HAP-1 (cell line): ENCODE data around the gene RPL12.

Source experiments
- DNase-seq, 2 experiments: peaks; one replicate each; pipeline ENCODE4 v3.0.0-alpha.2; 2016 to 2020; ENCODE audit warnings: low spot score in 2 of 2
- H3K27me3 ChIP-seq: fragments of 250-450 bp; sonication (Bioruptor Pico); 2 replicates; pipeline ENCODE4 v1.5.1; 2020; ENCODE audit warnings: low read depth, mild to moderate bottlenecking, moderate library complexity
- H3K36me3 ChIP-seq: fragments of 250-450 bp; sonication (Bioruptor Pico); replicated peaks from 2 replicates; pipeline ENCODE4 v1.5.1; 2020; ENCODE audit warnings: mild to moderate bottlenecking
- H3K4me1 ChIP-seq: fragments of 250-450 bp; sonication (Bioruptor Pico); 2 replicates; pipeline ENCODE4 v1.5.1; 2020; ENCODE audit warnings: mild to moderate bottlenecking
- H3K4me3 ChIP-seq: fragments of 250-450 bp; sonication (Bioruptor Pico); 2 replicates; pipeline ENCODE4 v1.5.1; 2020; ENCODE audit warnings: mild to moderate bottlenecking, moderate library complexity
- H3K9me3 ChIP-seq: fragments of 250-450 bp; sonication (Bioruptor Pico); 2 replicates; pipeline ENCODE4 v1.5.1; 2020; ENCODE audit warnings: mild to moderate bottlenecking, moderate library complexity
- in situ Hi-C: fragments of 300-500 bp; cut with MboI; formaldehyde crosslinking; loops from 3 replicates; pipeline ENCODE4 v1.14.3; 2020; ENCODE audit warnings: low sequenced_read_pairs, inconsistent platforms, mixed read lengths

Gene RPL12

GRCh38 chr9:127457191-127457878 is 6.1 kb upstream of the RPL12 start:
- Histone ChIP-seq H3K4me3 (no peak overlapping the region), H3K9me3 (no peaks in the 10 kb centered on the region), H3K36me3 (peaks cover 36% of the 10 kb centered on the region), H3K4me1 (peaks cover 3% of the 10 kb centered on the region; the same call in 1 of the 2 replicates), H3K27me3 (no peaks in the 10 kb centered on the region)
- in situ Hi-C loops: no loop called here
- DNase-seq: no peak

GRCh38 chr9:127455324-127455992 is 4.3 kb upstream of the RPL12 start:
- DNase-seq: no peak
- in situ Hi-C loops: no loop called here

GRCh38 chr9:127452691-127453090 is 1.5 kb upstream of the RPL12 start:
- Histone ChIP-seq H3K36me3 (peaks cover 48% of the 10 kb centered on the region), H3K27me3 (no peaks in the 10 kb centered on the region), H3K9me3 (no peaks in the 10 kb centered on the region), H3K4me3 (peak overlapping the region; percentile 98; the same call in 1 of the 2 replicates), H3K4me1 (peaks cover 12% of the 10 kb centered on the region)
- in situ Hi-C loops: no loop called here
- DNase-seq: peak in 1 of 2 experiments; percentile 23

More at GRCh38 chr9:127455324-127455992, 4.3 kb upstream of the RPL12 start:
- Histone ChIP-seq H3K4me1 (peaks cover 6% of the 10 kb centered on the region; the same call in 1 of the 2 replicates), H3K9me3 (no peaks in the 10 kb centered on the region), H3K36me3 (peaks cover 31% of the 10 kb centered on the region), H3K4me3 (no peak overlapping the region), H3K27me3 (no peaks in the 10 kb centered on the region)

DNA sequence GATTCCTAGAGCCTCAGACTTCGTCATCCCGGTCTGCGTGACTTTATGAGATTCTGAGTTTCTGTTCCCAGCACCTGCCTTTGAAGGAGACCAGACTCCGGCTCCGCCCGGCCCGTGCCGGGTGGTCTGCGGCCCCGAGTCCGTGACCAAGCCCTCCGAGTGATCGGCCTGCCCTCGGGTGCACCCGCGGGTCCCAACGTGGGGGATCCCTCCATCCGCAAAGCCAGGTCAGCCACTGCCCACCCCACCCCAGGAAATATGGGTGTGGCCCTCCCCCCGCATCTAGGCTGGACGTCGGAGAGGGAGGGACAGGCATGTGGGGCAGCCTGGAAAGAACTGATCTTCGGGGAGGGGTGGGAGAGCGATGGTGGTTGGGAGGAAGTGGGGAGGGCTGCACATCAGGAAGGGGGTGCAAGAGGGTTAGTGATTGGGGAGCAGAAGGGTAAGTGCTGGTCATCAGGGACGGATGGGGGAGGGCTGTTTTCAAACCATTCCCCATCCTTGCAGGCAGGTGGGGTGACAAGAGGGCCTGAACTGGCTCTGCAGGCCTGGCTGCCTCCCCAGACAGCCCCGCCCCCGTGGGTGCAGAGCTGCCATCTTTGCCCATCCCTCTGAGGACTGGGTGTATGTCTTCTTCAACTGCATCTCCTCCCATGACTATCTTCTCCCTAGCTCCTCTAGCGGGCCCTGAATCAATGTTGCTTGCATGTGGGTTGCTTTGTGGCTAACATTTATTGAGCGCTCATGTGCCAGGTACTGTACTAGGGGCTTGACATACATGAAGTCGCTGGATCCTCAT is 851 bp upstream of the RPL12 start:
- in situ Hi-C loops: no loop called here
- peak; percentile 36 to 66 for DNase-seq
- H3K36me3 ChIP-seq: peaks cover 51% of the 10 kb centered on the region

DNA sequence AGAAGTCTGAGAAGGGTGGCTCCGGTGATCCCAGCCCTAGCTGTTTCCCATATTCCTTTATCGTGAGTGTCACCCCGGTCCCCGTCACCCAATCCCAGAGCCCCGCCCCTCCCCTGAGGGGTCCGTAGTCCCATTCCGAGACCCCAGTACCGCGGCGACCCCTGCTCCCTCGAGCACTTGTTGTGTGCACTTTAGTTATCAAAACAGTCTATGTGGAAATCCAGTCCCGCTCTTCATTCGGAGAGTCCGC is 327 bp upstream of the RPL12 start:
- in situ Hi-C loops: no loop called here

More for the DNA sequence above, 851 bp upstream of the RPL12 start:
- H3K9me3 ChIP-seq: no peaks in the 10 kb centered on the region
- peak overlapping the region; percentile 98 for H3K4me3 ChIP-seq
- no peaks in the 10 kb centered on the region for H3K27me3 ChIP-seq
- peaks cover 12% of the 10 kb centered on the region for H3K4me1 ChIP-seq

GRCh38 chr9:127450243-127450760 is 904 bp downstream of the RPL12 start:
- in situ Hi-C loops: no loop called here
- Histone ChIP-seq H3K27me3 (no peaks in the 10 kb centered on the region), H3K9me3 (peaks cover 4% of the 10 kb centered on the region), H3K4me3 (peak overlapping the region; percentile 98), H3K4me1 (peaks cover 12% of the 10 kb centered on the region), H3K36me3 (peaks cover 64% of the 10 kb centered on the region)
- DNase-seq: peak in 1 of 2 experiments; percentile 30

More for the DNA sequence above, 327 bp upstream of the RPL12 start:
- Histone ChIP-seq H3K27me3 (no peaks in the 10 kb centered on the region), H3K36me3 (peaks cover 56% of the 10 kb centered on the region), H3K9me3 (no peaks in the 10 kb centered on the region), H3K4me3 (peak overlapping the region; percentile 98), H3K4me1 (peaks cover 12% of the 10 kb centered on the region)
- no peak for DNase-seq

GRCh38 chr9:127449332-127449966 is 1.8 kb downstream of the RPL12 start:
- peaks cover 67% of the 10 kb centered on the region for H3K36me3 ChIP-seq
- peak in 1 of 2 experiments; percentile 26 for DNase-seq
- in situ Hi-C loops: no loop called here
- H3K9me3 ChIP-seq: peaks cover 11% of the 10 kb centered on the region
- peaks cover 12% of the 10 kb centered on the region for H3K4me1 ChIP-seq
- no peaks in the 10 kb centered on the region for H3K27me3 ChIP-seq
- peak overlapping the region; percentile 98 for H3K4me3 ChIP-seq

GRCh38 chr9:127448112-127448805 is 2.9 kb downstream of the RPL12 start:
- peaks cover 76% of the 10 kb centered on the region for H3K36me3 ChIP-seq
- peaks cover 18% of the 10 kb centered on the region for H3K9me3 ChIP-seq
- H3K4me1 ChIP-seq: peaks cover 12% of the 10 kb centered on the region
- peak overlapping the region; percentile 98 for H3K4me3 ChIP-seq
- in situ Hi-C loops: no loop called here
- DNase-seq: peak in 1 of 2 experiments; percentile 22
- H3K27me3 ChIP-seq: no peaks in the 10 kb centered on the region

GRCh38 chr9:127447416-127448111 is 3.6 kb downstream of the RPL12 start:
- peak in 1 of 2 experiments; percentile 32 for DNase-seq
- in situ Hi-C loops: no loop called here
- no peaks in the 10 kb centered on the region for H3K27me3 ChIP-seq
- no peak overlapping the region; the same call in 1 of the 2 replicates for H3K4me3 ChIP-seq
- peaks cover 11% of the 10 kb centered on the region for H3K4me1 ChIP-seq
- H3K9me3 ChIP-seq: peaks cover 18% of the 10 kb centered on the region
- peaks cover 82% of the 10 kb centered on the region for H3K36me3 ChIP-seq

GRCh38 chr9:127446713-127447415 is 4.3 kb downstream of the RPL12 start:
- peaks cover 18% of the 10 kb centered on the region for H3K9me3 ChIP-seq
- no peak for DNase-seq
- peaks cover 87% of the 10 kb centered on the region for H3K36me3 ChIP-seq
- no peaks in the 10 kb centered on the region for H3K27me3 ChIP-seq
- H3K4me1 ChIP-seq: peaks cover 6% of the 10 kb centered on the region
- H3K4me3 ChIP-seq: no peak overlapping the region
- in situ Hi-C loops: no loop called here

- Histone ChIP-seq H3K4me3 (no peak overlapping the region), H3K9me3 (peaks cover 20% of the 10 kb centered on the region), H3K27me3 (no peaks in the 10 kb centered on the region), H3K36me3 (peaks cover 92% of the 10 kb centered on the region), H3K4me1 (peaks cover 6% of the 10 kb centered on the region)
- in situ Hi-C loops: no loop called here
- DNase-seq: peak; percentile 30 to 65
Observed at GRCh38 chr9:127445851-127446712, 5.1 kb downstream of the RPL12 start.
